HL-60/S4 treated with retinoic acid at 250 ng/mL for 4 days and 3 days (cell line): ENCODE results near the gene MX2.
"Not testable (repeated sequence)": the region's sequence is repeated elsewhere in the genome, so short reads cannot be mapped to it uniquely, and the experiment has no call there.

Experiments used
- in situ Hi-C: fragments of 300-500 bp; cut with MboI; formaldehyde crosslinking; loops from 2 replicates; pipeline ENCODE4 v1.7.0; 2022; ENCODE audit warnings: low sequenced_read_pairs

The MX2 gene

DNA sequence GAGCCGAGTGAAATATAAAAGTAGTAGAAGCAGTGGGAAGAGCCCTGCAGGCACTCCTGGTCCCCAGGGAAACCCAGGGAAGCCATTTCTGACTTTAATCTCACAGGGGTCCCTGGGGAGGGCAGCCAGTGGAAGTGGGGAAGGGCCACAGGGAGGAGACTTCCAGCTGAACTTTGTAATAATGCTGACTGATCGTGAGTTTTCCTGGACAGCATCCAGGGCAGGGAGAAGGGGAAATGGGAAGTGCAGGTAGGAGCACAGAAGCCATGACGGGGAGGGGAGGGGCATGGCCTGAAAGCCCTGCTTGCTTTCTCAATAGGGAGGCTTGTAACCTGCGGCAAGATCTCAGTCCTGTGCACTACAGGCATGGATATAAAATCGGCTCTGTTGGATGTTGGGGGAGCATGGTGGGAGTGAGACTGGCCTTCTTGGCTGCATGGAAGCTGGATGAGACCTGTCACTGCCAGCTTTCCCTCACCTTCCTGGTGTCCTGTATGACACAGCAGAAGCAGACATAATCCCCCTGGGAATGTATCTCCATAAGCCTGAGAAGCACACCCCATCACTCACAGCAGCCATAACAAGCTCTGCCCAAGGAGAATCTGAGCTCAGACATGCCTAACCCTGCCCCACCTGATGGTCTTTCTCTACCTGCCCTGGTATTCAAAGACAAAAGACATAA, 49.1 kb downstream of the MX2 start:
- in situ Hi-C loops = no loop called here

DNA sequence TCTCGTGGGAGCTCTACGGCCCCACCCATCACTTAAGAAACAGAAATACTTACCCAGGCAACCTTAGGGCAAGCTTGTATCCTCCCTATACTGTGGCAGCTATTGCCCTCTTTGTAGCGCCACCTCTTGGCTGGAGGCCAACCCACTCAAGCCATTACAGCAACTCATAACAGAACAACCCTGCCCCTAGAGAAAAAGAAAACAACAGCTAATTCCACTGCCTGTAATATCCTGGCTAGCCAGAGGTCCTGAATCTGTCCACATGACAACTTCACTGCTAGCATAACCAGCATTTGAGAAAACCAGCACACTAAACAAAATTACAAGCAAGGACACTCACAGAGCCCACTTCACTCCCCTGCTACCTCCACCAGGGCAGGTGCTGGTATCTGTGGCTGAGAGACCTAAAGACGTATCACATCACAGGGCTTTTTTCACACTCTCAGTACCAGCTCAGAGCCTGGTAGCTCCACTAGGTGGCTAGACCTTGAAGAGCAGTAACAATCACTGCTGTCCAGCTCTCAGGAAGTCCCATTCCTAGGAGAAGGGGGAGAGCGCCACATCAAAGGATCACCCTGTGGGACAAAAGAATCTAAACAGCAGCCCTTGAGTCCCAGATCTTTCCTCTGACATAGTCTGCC, 49.7 kb downstream of the MX2 start:
- in situ Hi-C loops = no loop called here

DNA sequence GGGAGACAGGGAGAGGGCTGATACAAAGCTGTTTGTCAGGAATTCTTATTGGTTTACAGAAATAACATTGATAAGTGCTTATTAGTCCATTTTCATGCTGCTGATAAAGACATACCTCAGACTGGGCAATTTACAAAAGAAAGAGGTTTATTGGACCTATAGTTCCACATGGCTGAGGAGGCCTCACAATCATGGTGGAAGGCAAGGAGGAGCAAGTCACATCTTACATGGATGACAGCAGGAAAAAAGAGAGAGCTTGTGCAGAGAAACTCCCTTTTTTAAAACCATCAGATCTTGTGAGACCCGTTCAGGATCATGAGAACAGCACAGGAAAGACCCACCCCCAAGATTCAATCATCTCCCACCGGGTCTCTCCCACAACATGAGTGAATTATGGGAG, 55.7 kb downstream of the MX2 start:
- in situ Hi-C loops = not testable (repeated sequence)

DNA sequence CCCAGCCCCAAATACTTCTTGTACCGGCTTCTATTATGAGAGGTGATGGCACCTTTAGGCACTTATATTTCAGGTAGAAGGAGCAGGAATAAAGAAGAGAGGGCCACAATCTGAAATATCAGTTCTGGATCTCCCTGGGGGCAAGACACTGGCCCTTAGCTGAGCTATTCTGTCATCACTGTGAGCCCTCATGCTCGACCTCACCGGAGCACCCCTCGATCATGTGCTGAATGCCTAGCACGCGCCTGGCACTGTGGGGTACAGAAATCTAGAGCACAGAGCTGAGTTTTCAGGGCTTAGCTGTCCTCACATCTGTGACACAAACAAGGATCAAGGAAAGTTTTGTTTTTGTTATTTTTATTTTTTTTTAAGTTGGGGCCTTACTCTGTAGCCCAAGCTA, 56.6 kb downstream of the MX2 start:
- in situ Hi-C loops = no loop called here

DNA sequence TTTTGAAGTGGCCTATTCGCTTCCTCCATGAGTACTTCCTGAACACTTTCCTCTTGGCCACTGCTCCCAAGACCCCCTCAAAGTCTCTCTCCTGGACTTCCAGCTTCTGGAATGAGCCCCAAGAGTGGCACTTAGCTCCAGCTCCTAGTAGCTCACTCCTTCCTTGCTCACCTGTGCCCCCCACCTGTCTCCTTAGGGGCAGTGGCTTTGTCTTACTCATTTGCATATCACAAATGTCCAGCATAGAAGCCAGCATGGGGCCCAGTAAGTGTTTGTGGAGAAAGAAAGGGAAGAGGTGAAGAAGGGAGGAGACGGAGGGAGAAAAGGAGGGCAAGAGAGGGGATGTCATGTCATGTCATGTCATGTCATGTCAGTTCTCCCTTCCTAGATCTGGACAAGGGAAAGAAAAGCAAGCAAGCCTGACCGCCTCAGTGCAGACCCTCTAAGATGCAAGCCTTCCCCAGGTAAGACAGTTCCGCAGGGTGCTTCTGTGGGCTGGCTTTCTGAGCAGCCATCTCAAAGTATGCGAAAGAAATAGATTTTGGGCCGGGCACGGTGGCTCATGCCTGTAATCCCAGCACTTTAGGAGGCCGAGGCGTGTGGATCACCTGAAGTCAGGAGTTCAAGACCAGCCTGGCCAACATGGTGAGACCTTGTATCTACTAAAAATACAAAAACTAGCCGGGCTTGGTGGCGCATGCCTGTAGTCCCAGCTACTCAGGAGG, 57.3 kb downstream of the MX2 start:
- in situ Hi-C loops = no loop called here

DNA sequence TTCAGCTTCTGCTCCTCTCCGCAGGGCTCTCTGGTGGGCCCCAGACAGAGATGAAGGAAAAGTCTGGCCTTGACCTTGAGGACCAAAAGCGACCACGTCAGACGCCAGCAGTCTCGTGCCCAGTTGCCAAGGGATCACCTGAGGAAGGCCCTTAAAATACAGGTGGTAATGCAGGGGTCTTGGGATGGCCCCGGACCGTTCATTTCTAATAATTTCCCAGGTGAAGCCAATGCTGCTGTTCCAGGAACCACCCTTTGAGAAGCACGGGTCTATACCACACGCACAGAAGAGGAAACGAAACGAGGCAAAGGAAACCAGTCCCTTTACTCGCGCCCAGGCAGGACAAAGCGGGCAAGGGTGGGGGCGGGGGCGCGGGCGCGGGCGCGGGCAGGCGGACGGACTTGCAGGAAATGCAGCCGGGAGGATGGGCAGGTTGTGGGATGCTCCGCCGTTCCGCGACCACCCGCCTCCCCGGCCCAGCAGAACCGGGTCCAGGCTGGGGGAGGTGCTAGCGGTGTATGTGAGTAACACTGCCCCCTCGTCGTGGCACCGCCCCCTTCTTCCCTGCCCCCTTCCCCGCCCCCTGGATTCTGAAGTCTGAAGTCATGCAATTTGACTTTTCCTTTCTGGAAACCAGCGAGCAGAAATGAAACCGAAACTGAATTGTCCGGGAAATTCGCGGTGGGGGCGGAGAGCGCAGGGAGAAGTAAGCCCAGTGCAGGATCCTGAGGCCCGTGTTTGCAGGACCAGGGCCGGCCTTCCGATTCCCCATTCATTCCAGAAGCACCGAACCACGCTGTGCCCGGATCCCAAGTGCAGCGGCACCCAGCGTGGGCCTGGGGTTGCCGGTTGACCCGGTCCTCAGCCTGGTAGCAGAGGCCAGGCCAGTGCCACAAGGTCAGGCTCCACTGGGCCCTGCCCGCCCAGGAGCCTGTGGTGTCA, 58.4 kb downstream of the MX2 start:
- in situ Hi-C loops = no loop called here

DNA sequence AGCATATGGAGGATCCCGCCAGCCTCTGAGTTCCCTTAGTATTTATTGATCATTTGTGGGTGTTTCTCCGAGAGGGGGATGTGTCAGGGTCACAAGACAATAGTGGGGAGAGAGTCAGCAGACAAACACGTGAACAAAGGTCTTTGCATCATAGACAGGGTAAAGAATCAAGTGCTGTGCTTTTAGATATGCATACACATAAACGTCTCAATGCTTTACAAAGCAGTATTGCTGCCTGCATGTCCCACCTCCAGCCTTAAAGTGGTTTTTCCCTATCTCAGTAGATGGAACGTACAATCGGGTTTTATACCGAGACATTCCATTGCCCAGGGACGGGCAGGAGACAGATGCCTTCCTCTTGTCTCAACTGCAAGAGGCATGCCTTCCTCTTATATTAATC, 59.2 kb downstream of the MX2 start:
- in situ Hi-C loops = not testable (repeated sequence)

DNA sequence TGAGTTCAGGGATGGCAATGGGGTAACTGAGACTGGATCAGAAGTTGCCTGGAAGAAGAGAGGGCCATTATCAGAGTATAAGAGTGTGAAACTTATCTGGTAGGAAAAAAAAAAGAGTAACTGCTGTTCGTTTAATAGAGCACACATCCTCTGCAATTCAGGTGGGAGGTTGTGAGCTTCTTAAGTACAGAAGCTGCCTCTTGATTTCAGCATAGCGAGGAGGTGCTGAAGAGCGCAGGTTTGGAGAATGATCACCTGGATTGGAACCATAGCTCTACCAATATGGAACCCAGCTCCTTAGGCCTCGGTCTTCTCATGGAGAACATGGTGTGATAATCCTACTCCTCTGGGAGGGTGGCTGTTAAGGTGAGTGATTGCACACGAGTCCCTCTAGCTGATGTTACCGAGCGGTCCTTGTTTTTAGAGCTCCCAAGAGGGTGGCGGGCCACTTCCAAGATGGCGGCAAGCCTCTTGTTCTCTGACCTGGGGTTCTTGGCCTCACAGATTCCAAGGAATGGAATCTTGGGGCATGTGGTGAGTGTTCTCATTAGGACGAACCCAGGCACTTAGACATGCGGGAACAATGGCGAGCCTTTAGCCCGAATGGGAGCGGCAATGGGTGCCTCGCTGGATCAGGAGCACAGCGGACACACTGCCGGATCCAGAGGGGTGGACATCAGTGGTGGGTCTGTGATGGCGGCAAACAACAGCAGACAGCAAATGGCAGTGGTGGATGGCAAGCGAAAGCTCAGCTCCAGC, 60.9 kb downstream of the MX2 start:
- in situ Hi-C loops = no loop called here

DNA sequence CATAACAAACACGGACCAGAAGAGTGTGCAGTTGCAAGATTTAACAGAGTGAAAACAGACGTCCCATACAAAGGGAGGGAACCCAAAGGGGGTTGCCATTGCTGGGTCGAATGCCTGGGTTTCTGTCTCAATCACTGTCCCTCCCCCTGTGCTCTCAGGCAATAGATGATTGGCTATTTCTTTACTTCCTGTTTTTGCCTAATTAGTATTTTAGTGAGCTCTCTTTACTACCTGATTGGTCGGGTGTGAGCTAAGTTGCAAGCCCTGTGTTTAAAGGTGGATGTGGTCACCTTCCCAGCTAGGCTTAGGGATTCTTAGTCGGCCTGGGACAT, 61.4 kb downstream of the MX2 start:
- in situ Hi-C loops = not testable (repeated sequence)

DNA sequence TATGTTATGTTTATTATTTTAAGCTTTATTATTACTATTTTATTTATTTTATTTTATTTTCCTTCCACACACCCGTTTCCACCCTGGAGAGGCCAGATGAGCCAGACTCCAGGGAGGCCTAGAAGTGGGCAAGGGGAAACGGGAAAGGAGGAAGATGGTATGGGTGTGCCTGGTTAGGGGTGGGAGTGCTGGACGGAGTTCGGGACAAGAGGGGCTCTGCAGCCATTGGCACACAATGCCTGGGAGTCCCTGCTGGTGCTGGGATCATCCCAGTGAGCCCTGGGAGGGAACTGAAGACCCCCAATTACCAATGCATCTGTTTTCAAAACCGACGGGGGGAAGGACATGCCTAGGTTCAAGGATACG, 63.7 kb downstream of the MX2 start:
- in situ Hi-C loops = no loop called here

DNA sequence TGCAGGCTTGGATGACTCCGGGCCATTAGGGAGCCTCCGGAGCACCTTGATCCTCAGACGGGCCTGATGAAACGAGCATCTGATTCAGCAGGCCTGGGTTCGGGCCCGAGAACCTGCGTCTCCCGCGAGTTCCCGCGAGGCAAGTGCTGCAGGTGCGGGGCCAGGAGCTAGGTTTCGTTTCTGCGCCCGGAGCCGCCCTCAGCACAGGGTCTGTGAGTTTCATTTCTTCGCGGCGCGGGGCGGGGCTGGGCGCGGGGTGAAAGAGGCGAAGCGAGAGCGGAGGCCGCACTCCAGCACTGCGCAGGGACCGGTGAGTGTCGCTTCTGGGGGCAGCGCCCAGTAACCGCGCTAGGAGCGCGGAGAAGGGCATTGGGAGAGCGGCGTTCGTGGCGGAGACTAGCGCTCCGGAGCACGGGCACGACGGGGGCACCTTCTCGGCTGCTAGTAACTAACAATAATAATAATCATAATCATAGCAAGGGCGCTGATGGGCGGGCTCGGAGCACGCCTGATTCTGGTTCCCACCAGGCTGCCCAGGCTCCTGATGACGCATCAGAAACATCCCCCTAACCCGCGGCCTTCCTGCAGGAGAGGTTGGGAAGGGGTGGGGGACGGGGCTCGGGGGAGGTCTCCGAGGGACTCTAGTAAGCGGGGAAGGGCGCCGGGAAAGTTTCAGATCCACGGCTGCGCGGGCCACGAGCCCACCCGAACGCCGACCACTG, 64.3 kb downstream of the MX2 start, which contains the start of gene MX1:
Gene MX1, plus strand, starts transcription at position 286 of the 722 bp plus-strand sequence. CDS start 5,832 bp downstream, outside the sequence.
- in situ Hi-C loops = no loop called here

DNA sequence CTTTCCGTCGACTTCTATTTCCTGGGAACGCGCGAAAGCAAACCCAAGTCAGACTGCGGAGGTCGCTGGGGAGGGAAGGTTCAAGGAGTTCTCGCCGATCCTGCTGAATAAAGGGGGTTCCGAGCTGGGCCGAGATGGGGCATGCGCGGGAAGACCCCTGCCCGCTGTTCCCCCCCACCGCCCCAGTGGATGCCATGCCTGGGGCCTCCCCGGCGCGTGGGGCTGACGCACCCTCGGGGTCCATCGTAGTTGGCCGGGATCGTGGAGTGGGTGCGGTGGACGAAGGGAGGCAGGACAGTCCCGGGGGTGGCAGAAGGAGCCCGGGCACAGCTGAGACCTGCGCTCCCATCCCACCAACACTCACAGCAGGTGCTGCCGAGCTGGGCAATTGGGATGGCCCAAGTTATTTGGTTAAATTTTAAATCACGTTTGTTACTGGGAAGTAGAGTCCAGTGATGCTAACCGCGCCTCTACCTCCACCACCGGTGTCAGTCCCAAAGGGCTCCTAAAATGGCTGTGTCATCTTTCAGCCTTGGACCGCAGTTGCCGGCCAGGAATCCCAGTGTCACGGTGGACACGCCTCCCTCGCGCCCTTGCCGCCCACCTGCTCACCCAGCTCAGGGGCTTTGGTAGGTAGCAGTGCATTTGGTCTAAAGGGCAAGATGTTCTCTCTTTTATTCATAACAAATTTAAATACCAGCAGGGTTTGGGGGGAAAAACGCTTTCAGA, 65.0 kb downstream of the MX2 start:
- in situ Hi-C loops = no loop called here

DNA sequence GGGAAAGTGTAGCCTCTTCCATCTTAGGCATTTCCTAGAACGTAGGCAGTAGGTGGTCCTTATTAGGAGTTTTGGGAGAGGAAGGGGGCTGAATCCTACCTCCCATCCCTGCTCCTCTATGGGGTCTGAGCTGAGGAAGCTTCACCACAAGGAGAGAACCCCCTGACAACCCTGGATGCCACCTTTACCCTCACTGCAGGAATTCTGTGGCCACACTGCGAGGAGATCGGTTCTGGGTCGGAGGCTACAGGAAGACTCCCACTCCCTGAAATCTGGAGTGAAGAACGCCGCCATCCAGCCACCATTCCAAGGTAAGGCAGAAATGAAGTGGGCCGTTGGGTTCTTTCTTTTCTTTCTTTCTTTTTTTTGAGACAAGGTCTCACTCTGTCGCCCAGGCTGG, 65.7 kb downstream of the MX2 start:
- in situ Hi-C loops = no loop called here

DNA sequence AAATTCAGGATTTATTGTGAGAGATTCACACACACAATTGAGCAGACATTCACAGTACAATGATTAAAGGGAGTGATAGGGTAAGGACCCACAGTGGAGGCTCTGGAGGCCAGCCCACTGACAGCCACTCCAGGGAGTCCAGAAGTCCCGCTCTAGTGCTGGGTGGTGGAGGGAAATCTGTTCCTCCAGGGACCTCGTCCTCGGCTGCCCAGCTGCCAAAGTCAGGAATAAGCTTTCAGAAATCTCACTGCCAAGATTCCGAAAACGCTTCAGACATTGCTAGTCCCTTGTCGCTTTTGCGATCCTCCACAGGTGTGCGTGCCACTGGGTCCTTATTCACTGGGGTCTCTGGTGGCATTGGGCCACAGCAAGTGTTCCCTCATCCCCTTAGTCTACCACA, 66.5 kb downstream of the MX2 start:
- in situ Hi-C loops = no loop called here

DNA sequence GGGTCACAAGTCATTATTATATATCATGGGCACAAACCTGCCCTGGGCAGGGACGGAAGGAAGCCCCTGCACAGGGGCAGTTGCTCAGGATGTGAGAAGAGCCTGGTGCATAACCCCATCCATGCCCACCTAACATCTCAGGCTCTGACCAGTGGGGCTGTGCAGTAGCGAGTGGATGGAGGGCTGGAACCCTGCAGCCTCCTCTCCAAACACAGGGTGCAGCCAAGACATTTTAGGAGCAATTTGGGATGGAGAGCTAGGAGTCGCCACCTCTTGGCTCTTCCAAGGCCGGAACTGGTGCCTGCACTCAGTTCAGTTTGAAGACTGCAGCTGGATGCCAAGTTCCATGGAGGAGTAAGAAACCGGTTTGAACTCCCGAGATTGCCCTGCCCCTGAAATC, 67.0 kb downstream of the MX2 start:
- in situ Hi-C loops = no loop called here

DNA sequence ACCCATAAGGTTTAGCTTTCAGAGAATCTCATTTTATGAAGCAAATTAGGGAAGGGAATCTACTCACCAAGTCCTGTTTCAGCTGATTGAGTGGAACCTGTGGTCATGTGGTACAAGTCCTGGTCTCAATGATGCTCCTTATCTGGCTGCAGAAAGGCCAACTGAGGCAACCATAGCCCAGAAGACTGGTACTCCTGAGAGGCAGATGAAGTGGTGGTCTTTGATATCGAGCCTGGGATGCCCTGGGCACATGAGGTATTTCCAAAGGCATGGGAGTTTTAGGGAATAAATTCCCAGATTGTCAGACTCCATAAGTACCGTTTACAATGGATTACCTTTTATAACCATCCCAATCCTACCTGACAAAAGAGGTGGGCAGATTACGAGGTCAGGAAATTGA, 67.5 kb downstream of the MX2 start:
- in situ Hi-C loops = no loop called here

DNA sequence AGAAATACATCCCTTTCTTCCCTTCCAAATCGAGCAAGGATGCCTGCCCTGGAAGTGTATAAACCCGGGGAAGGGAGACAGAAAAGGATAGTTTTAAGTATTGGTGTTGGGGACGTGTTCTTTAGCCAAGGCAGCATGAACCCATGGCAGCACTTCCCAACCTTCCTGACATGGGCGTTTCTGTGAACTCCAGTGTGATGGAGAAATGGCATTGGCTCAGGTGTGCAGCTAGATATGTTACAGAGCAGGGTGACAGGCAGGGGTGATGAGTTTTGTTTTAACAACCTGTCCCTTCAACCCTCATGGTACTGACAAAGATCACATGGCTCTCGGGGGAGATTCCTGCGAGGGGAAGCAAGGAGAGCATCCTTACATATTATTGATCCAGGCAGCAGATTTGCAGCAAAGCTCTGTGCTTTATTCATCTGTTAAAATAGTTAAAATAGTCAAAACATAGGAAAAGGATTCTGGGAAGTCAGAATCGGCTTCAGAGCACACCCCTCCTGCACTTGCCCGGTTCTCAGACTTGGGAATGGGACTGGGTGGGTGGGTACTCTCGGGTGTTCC, 68.2 kb downstream of the MX2 start:
- in situ Hi-C loops = no loop called here

DNA sequence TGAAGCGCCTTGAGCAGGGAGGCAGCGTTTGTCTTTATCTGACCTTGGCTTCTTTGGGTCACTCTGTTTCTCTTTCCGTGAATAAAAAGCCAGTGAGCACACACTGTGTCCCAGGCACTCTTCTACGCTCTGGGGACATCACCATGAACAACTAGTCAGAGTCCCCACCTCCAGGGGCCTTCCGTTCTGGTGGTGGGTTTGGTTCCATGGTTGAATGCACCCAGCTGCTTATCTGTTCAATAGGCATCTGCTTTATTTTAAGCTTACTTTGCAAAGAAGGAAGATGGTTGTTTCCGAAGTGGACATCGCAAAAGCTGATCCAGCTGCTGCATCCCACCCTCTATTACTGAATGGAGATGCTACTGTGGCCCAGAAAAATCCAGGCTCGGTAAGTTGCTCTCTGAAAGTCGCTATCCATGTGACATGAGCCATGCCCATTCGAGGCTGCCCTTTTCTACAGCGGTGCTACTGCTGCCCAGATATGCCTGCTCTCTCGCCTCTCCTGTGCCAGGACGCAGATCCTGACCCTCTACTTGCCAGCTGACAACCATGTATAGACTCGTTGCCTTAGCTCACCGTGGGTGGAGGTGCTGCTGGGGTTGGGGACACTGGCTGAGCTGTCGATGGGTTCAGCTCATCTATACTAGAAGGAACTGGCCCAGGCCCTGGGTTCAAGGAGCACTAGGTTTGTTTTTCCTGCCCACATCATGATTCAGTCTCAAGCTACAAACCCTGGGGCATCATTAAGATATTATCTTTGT, 70.1 kb downstream of the MX2 start:
- in situ Hi-C loops = no loop called here
